OCI-M1 (cell line): ENCODE results near the gene THRAP3.
A peak's percentile ranks its signal among the peaks of the same experiment; 100 is the strongest.
"Not testable (repeated sequence)": the region's sequence is repeated elsewhere in the genome, so short reads cannot be mapped to it uniquely, and the experiment has no call there.

ENCODE experiments used
- DNase-seq: peaks from one replicate; lab custom pipeline; 2025; lab: John Stamatoyannopoulos, UW

THRAP3 gene, protein sequence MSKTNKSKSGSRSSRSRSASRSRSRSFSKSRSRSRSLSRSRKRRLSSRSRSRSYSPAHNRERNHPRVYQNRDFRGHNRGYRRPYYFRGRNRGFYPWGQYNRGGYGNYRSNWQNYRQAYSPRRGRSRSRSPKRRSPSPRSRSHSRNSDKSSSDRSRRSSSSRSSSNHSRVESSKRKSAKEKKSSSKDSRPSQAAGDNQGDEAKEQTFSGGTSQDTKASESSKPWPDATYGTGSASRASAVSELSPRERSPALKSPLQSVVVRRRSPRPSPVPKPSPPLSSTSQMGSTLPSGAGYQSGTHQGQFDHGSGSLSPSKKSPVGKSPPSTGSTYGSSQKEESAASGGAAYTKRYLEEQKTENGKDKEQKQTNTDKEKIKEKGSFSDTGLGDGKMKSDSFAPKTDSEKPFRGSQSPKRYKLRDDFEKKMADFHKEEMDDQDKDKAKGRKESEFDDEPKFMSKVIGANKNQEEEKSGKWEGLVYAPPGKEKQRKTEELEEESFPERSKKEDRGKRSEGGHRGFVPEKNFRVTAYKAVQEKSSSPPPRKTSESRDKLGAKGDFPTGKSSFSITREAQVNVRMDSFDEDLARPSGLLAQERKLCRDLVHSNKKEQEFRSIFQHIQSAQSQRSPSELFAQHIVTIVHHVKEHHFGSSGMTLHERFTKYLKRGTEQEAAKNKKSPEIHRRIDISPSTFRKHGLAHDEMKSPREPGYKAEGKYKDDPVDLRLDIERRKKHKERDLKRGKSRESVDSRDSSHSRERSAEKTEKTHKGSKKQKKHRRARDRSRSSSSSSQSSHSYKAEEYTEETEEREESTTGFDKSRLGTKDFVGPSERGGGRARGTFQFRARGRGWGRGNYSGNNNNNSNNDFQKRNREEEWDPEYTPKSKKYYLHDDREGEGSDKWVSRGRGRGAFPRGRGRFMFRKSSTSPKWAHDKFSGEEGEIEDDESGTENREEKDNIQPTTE

DNA sequence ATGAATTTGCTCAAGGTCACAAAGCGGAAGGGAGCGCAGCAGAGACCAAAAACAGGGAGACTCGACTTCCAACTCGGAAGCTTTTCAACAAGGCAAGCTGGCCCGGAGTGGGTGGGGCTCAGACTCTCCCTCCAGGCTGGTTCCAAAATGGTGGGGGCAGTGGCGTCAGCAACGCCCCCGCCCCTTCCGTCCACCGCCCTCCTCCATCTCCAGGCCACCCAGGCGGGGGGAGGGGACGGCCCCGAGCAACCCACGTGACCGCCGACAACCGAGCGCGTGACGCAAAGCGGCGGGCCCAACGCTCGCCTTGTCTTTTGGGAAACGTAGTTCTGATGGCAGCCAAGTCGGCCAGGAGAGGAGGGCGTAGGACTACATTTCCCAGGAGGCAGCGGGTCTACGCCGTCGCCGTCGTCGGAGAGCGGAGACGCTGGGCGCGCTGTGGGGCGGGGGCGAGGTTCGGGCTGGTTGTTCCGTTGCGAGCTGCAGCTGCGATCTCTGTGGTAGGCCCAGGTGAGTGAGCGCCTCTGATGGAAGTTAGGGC, at the start of gene THRAP3:
TSS of gene THRAP3 (plus strand) at position 448 of the 541 bp plus-strand sequence. CDS start 58,121 bp downstream, outside the sequence.
- DNase-seq: peak; percentile 100

DNA sequence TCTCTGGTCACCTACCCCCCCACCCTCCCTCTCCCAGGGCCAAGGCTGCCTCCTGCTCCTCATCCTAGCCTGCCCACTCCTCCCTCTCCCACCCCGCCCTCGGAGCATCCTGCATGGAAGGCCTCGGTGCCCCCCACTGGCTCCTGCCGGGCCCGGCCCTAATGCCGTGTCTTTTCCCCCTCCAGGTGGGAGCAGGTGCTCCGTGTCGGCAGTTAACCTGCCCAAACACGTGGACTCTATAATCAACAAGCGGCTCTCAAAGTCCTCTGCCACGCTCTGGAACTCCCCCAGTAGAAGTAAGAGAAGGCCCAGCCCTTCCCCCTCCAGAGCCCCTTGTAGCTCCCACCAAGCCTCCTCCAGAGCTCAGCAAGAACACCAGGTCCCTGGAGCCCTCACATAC, 49.5 kb upstream of the THRAP3 start:
- no peak for DNase-seq

GRCh38 chr1:36175137-36176095, 48.8 kb upstream of the THRAP3 start:
- DNase-seq: no peak

GRCh38 chr1:36176106-36176949, 47.9 kb upstream of the THRAP3 start:
- DNase-seq: no peak

DNA sequence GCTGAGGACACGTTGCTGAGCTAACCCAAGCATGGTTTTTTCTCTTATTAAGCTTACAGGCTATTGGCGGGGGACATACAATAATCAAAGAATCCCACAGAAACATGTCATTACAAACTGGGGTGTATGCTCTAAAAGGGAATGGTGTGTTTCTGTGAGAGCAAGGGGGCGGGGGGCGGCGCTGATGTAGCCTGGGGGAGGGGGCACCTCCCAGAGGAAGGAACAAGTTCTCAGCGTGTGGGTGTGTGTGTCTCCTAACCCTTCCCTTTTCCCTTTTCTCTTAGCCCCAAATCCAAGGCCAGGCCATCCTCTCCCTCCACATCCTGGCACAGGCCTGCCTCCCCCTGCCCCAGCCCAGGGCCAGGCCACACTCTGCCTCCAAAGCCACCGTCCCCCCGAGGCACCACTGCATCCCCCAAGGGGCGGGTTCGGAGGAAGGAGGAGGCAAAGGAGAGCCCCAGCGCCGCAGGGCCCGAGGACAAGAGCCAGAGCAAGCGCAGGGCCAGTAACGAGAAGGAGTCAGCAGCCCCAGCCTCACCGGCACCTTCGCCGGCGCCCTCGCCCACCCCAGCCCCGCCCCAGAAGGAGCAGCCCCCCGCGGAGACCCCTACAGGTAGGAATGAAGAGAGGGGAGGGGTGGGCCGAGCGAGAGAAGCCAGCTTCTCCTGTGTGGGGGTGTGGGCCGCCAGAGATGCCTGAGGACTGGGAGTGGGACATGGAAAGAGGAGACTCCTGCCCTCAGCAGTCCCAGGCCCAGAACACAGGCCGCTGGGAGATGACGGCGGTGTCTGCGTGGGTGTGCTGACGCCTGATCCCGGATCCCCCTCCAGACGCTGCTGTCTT, 46.4 kb upstream of the THRAP3 start:
- DNase-seq: no peak

DNA sequence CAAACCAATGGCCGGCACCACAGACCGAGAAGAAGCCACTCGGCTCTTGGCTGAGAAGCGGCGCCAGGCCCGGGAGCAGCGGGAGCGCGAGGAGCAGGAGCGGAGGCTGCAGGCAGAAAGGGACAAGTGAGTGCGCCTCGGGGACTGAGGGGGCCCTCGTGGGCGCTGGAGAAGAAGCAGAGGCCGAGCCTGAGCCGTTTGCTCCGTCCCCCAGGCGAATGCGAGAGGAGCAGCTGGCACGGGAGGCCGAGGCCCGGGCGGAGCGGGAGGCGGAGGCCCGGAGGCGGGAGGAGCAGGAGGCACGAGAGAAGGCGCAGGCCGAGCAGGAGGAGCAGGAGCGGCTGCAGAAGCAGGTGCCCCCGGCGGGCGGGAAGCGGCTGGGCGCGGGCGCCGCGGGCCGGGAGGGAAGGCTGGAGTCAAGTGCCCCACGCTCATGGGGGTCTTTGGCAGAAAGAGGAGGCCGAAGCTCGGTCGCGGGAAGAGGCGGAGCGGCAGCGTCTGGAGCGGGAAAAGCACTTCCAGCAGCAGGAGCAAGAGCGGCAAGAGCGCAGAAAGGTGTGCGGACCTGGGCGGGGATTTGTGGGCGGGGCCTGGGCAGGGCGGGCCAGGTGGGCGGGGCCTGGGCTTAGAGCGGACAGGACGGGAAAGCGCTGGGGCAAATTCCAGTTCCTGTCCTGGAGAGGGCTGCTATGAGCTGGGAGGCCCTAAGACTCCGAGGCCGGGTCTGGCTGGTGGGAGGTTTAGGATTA, 45.6 kb upstream of the THRAP3 start:
- DNase-seq: no peak

DNA sequence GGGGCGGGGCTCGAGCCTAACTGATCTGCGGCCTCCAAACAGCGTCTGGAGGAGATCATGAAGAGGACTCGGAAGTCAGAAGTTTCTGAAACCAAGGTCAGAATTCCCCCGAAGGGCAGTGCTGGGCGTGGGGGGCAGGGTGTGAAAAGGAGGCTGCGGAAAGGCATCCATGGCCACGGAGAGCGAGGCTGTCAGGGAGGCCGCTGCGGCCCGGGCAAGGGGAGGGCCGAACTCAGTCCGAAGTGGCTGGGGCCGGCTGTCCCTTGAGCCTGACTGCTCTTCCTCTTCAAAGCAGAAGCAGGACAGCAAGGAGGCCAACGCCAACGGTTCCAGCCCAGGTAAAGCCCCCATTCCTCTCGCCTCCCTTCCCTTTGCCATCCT, 45.0 kb upstream of the THRAP3 start:
- no peak for DNase-seq

DNA sequence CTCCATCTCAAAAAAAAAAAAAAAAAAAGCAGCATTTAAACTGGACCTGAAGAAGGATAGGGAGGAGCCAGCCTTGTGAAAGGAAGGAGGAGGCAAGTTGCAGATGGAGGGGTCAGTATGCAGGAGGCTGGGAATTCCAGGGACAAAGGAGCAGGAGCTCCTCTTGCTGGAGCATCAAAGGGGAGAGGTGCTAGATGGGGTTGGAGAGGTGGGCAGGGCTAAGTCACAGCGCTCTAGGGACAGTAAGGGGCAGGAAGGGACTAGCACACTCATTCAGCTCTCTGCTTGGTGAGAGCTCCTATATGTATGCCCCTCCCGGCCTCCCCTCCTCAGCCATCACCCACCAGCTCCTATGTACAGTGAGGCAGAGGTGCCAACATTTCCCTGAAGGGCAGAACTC, 41.5 kb upstream of the THRAP3 start:
- DNase-seq: no peak

GRCh38 chr1:36183309-36183856, 40.9 kb upstream of the THRAP3 start:
- no peak for DNase-seq

DNA sequence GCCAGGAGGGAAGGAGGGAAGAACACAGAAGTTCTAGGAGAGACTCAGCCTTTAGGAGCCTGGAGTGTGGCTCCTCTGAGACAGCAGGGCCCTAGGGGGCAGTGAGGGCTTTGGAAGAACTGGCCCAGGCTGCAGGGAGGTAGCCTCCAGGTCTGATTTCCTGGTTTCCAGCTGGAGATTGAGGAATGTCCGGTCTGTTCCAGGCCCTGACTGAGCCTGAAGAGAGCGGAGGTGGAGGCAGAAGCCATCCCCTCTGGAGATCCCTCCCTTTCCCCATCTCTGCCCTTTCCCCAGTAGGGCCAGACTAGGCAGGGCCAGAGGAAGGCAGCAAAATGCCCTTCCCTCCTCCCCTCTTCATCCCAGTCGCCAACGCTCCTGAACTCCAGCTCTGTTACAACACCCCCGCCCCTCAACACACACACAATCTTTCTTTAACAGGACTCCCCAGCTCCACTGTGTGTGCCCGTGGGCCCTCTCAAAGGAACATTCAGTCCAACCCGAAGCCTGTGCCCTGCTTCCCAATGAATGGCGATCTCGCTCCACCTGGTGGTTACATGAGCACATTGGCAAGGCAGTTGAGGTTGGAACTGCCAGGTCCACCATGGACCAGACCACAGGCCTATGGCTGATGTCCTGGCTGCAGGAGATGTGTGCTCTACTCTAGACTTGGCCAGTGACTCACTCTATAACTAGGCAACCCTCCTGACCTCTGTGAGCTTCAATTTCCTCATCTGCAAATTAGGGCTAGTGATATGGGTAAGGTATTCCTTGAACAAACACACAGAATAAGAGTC, 36.2 kb upstream of the THRAP3 start:
- DNase-seq: peak; percentile 91

DNA sequence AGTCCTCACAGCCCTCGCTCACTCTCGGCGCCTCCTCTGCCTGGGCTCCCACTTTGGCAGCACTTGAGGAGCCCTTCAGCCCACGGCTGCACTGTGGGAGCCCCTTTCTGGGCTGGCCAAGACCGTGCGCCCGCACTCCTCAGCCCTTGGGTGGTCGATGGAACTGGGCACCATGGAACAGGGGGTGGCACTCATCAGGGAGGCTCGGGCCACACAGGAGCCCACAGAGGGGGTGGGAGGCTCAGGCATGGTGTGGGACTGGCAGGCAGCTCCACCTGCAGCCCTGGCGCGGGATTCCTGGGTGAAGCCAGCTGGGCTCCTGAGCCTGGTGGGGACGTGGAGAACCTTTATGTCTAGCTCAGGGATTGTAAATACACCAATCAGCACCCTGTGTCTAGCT, 27.4 kb upstream of the THRAP3 start:
- DNase-seq: not testable (repeated sequence)

GRCh38 chr1:36198641-36199040, 25.6 kb upstream of the THRAP3 start:
- no peak for DNase-seq

DNA sequence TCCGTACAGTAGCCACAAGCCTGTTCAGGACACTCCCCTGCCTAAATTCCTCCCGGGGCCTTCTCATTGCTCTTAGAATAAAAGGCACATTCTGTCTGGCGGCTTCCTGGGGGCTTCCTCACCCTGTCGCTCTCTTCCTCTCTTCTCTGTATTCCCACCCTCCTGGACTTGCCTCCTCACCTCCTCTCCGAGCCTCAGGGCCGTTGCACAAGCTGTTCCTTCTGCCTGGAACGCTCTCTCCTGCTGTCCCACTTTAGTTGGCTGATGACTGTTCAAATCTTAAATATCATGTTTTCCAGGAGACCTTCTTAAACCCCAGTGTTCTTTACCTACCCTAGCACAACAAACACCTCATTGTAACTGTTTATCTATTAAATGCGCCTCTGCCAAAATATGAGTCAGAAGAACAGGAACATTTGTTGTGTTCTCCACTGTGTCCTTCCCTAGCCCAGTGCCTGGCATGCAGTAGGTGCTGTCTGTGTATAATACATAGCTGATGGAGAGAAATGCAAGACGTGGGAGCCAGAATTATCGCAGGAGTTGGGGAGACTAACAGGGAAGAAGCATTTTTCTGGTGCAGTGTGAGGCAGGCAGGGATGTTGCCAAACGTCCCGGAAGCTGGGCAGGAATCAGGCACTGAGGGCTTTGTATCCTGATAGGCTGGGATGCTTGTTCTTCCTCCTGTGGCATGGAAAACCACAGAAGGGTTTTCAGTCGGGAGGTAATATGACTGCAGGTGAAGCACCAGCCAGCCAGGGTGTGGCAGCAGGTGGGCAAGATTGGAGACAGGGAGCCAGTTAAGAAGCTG, 24.1 kb upstream of the THRAP3 start:
- DNase-seq: no peak

DNA sequence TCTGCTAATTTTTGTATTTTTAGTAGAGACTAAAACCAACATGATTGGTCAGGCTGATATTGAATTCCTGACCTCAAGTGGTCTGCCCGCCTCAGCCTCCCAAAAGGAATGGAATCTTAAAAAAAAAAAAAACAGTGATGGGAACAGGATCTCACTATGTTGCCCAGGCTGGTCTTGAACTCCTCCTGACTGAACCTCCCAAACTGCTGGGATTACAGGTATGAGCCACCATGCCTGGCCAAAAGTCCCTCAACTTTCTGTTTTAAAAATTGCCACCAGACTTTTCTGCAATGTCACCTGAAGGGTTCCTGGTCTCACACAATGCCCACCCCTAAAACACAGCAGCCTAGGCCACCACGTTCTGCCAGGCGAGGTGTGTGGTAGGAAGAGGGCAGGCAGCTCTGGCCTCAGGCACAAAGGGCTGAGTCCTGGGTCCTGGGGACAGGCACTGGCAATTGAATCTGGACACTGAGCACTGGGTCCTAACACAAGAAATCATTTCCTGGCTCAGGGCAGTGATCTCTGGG, 21.2 kb upstream of the THRAP3 start:
- DNase-seq: no peak

DNA sequence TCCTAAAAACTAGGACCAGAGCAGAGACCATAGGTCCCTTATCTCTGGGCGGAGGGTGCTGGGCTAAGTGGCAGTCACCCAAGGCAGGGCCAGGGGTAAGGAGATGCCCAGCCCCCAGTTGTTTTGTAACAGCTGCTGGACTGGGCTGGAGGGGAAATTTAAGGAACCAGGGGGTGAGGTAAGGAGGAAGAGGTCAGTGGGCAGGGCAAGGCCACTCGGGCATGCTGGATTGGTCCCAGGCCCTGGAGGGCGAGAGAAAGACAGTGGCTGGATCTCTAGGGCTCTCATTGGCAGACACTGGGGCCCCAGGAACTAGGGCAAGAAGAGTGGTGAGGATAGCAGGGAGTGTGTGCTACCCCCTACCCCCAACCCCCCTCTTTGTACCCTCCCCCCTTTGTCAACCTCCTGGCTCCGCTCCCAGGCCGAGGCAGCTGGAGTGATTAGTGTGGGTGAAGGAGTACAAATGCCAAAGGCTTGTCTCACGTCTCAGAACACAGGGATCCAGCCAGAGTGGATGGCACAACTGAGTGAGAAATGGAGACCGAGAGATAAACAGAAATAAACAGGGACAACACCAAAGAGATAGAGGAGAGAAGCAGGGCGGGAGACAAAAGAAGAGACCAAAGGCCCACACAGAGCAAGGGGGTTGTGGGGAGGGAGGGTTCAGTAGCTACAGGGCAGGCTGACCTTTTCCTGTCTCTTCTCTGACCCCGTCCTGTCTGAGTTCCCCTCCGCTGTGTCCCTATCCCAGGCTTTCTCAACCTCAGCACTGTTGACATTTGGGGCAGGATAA, 20.5 kb upstream of the THRAP3 start:
- DNase-seq: peak; percentile 28
